Stimulated activated CD4-positive, alpha-beta T cell treated with anti-CD3 and anti-CD28 coated beads, Interleukin-4, amount 100 ng/mL, for 1 hour (primary cell): ENCODE data around the gene KIF17.
A peak's percentile ranks its signal among the peaks of the same experiment; 100 is the strongest.

Source experiments
- DNase-seq: peaks from one replicate; pipeline ENCODE4 v3.0.0-alpha.2; 2020

KIF17 gene

GRCh38 chr1:20709868-20710267 is 7.9 kb downstream of the KIF17 start:
- no peak for DNase-seq

DNA sequence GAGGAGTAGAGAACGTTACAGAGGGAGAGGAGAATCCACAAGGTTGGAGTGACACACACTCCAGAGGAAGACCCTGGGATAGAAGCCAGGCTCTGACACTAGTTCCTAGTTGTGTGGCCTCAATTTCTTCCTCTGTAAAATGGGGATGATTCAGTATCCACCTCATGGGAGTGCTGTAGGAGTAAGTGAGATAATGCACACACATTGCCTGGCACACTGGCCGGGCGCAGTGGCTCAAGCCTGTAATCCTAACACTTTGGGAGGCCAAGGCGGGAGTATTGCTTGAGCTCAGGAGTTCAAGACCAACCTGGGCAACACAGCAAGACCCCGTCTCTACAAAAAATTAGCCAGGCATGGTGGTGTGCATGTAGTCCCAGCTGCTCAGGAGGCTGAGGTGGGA is 8.9 kb downstream of the KIF17 start:
- no peak for DNase-seq

GRCh38 chr1:20708057-20708456 is 9.8 kb downstream of the KIF17 start:
- no peak for DNase-seq

GRCh38 chr1:20706841-20707240 is 11.0 kb downstream of the KIF17 start:
- DNase-seq, result no peak

GRCh38 chr1:20705203-20705755 is 12.5 kb downstream of the KIF17 start:
- DNase-seq, result no peak

DNA sequence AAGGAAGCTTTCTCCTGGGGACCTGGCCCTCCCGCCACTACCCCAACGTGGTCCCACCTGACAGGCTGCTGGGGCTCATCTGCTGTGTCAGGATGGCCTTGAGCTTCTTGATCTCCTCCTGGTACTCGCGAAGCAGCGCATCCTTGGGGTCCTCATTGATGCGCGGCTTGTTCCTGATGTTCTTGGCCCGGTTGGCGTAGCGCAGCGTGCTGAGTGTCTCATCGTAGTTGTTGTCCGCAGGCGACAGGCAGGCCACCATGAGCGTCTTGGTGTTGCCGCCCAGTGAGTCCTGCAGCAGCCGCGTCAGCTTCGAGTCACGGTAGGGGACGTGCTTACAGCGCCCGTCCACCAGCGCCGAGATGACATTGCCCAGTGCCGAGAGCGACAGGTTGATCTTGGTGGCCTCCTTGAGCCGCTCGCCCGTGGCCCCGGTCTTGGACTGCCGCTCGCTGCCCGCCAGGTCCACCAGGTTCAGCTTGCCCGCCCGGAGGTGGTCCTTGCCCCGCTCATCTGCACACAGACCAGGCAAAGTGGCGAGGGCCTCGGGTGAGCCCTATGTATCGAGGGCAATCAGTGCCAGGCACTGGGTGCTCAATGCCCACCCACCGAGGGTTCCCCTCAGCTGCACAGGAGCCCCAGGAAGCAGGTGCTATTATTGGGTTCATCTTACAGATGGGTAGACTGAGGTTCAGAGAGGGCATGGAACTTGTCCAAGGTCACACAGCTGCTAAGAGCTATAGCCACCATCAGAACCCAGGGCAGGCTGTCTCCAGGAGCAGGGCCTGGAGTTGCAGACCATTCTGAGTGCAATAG is 13.2 kb downstream of the KIF17 start:
- no peak for DNase-seq

DNA sequence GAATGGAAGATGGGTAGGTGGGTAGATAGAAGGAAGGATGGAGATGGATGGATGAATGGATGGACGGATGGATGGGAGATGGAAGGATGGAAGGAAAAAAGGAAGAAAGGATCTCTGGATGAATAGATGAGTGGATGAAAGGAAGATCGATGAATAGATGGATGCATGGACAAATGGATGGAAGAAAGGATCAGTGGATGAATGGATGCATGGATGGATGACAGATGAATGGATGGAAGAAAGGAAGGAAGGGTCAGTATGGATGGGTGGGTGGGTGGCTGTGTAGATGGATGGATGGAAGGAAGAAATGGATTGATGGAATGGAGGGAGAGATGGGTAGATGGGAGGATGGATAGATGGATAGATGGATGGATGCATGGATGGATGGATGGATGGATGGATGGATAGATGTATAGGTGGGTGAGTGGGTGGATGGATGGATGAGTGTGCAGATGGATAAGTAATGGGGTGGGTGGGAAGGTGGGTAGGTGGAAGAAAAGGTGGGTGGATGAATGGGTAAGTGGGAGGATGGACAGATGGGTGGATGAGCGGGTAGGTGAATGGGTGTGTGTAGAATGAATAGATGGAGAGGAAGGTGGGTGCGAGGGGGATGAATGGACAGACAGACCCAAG is 14.6 kb downstream of the KIF17 start:
- no peak for DNase-seq

- DNase-seq, result no peak
These were observed 15.4 kb downstream of the KIF17 start for GRCh38 chr1:20702416-20702815.

DNA sequence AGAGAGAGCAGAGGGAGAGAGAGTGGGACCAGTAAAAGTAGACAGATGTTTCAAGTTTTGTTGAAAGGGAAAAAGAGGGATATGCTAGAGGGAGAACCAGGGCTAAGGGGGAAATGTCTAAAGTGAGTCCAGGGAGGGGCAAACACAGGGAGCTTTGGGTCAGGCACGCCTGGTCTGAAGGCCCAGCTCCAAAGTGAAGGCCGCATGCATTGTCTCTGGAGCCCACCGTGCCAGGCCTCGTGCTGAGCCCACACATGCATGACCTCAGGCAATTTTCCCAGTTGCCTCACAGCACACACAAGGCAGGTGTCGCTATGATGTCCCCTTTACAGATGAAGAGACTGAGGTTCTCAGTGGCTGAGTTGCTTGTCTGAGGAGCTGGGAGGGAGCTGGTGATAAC is 16.0 kb downstream of the KIF17 start:
- no peak for DNase-seq

DNA sequence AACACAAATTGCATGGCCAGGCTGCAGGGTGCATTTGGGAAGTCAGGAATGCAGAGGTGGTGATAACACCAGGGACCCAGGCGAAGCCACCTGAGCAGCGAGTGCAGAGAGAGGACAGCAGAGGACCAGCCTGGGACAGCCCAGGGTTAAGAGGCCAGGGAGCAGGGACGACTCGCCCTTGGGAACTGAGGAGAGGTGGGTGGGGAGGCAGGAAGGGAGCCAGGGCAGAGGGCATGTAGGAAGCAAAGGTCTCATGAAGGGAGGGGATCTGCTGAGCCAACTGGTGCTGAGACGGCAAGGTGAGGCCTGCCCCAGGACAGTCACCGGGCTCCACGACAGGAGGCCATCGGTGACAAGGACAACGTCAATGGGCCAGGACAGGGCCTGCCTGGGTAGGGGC is 16.4 kb downstream of the KIF17 start:
- DNase-seq, result no peak

DNA sequence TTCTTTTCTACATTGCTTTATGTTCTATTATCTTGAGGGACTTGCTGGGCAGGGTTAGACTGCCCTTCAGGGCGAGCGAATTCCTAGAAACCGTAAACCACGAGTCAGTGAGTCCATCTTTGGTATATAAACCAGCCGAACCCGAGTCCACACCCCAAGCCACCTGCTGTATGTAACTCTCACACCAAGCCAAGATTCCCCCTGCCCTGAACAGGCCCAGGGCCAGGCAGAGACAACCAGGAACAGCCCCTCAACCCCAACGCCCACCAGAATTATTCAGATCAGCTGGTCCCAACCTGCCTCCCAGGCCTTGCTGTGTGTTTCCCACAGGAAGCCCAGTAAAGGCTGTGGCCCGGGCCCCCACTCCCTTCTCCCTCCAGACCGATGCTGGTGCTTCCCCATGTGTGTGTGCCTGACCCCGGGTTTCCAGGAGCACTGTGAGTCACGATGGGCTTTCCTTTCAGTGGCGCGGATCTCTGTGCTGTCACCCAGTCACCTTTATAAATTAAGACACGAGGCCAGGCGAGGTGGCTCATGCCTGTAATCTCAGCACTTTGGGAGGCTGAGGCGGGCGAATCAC is 17.1 kb downstream of the KIF17 start:
- no peak for DNase-seq

GRCh38 chr1:20699558-20699957 is 18.2 kb downstream of the KIF17 start:
- DNase-seq, result no peak

DNA sequence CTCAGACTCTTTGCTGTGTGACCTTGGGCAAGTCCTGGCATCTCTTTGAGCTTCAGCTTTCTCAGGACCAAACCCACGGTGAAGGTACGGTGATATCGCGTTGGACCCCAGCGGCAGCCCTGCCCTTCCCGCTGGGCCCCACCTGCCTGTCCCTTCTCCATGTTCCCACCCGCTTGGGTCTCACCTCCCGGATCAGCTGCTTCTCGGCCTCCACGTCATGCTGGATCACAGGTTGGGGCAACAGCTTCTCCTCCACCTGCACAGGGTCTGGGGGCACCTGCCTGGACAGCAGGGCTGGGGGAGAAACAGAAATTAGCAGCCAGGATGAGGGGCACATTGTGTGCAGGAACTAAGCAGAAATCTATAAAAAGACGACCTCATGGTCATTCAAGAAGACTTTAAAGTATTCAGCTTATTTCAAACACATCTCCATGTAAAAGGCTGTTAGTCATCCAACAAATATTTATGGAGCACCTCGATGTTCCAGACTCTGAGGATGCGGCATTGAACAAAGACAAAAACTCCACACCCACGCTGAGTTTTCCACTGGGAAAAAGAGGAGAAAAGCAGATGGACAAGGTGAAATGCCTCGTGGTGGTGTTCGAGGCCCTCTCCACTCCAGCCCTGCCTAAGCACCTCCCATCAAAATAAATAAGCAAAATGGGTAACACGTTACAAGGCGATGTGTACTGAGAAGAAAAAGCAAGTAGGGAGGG is 19.5 kb downstream of the KIF17 start:
- no peak for DNase-seq

- no peak for DNase-seq
These were observed 20.2 kb downstream of the KIF17 start for GRCh38 chr1:20697563-20697962.

DNA sequence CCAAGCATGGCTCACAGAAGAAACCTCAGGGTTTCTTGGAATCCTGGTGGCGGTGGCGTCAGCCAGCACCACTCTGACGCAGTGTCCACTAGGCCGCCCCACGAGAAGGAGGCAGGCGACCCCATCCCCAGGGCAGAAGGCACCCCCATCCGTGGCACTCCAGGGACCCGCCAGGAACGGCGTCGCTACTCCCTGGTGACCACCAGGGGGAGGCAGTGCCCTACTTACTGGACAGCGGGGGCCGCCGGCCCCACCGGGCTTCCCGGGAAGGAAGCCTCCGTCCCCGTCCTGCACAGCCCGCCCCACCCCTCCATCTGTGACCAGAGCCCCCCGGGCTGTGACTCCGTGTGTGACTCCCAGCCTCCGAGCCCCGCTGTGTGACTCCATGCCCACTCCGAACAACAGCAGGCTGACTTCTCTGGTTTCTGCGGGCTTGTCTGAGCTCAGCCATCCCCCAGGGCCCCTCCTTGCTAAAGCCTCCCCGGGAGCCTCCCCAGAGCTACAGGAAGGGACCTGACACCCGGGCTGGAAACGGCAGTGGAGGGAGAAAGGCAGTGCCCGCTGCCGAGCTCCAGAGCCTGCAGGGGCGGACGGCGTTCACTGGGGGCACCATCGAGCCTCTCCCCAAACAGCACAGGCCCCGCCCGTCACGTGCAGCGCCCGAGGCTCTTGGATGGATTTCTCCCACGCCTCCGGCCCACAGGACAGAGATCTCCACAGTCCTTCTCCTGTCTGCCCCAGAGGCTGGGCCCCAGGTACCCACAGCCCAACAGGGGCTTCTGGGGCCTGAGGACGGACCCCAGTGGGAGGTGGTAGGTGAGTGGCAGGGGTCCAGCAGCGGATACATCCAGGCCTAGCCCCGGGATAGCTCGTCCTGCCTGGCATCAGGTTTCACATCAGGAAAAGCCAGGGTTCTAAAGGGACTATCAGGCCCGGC is 21.1 kb downstream of the KIF17 start:
- DNase-seq, result peak; percentile 78

- DNase-seq, result no peak
These were observed 22.3 kb downstream of the KIF17 start for GRCh38 chr1:20695515-20695914.

- DNase-seq, result no peak
These were observed 24.2 kb downstream of the KIF17 start for GRCh38 chr1:20693623-20694022.

- no peak for DNase-seq
These were observed 25.9 kb downstream of the KIF17 start for GRCh38 chr1:20691872-20692271.

- DNase-seq, result no peak
These were observed 28.2 kb downstream of the KIF17 start for GRCh38 chr1:20689645-20690056.

- DNase-seq, result no peak
These were observed 30.7 kb downstream of the KIF17 start for GRCh38 chr1:20686883-20687725.

GRCh38 chr1:20685741-20686140 is 32.1 kb downstream of the KIF17 start:
- no peak for DNase-seq
